Fibroblast of the aortic adventitia (primary cell): ENCODE results near the gene CLK3. TPM values are rescaled to one million over a fixed set of nuclear protein-coding genes. Genes with fewer than 3 reads are reported as not detected.
A peak's percentile ranks its signal among the peaks of the same experiment; 100 is the strongest.
"Not testable (repeated sequence)": the region's sequence is repeated elsewhere in the genome, so short reads cannot be mapped to it uniquely, and the experiment has no call there.

Experiments used
- DNase-seq: peaks from one replicate; pipeline ENCODE4 v3.0.0-alpha.2; 2010; ENCODE audit warnings: low read depth
- H3K4me3 ChIP-seq: 2 replicates; pipeline ENCODE4 v1.5.1; 2011; ENCODE audit warnings: low read depth, mild to moderate bottlenecking, control low read depth, low read length, moderate library complexity
- total RNA-seq: library from RNA; depleted of rRNA; stranded (reverse); fragments of >200 nt; gene quantifications from 2 replicates; pipeline ENCODE4 v1.2.3, GENCODE V29; 2012; ENCODE audit warnings: low replicate concordance
- TF ChIP-seq, protein P1 (sequence below): IDR thresholded peaks from 2 replicates; pipeline ENCODE4 v1.5.1; 2011; ENCODE audit warnings: mild to moderate bottlenecking, low read length, control low read depth, inconsistent platforms; ENCODE audit not compliant: insufficient read depth

CLK3 gene
- total RNA-seq, 1 donor: 52.6 TPM

DNA sequence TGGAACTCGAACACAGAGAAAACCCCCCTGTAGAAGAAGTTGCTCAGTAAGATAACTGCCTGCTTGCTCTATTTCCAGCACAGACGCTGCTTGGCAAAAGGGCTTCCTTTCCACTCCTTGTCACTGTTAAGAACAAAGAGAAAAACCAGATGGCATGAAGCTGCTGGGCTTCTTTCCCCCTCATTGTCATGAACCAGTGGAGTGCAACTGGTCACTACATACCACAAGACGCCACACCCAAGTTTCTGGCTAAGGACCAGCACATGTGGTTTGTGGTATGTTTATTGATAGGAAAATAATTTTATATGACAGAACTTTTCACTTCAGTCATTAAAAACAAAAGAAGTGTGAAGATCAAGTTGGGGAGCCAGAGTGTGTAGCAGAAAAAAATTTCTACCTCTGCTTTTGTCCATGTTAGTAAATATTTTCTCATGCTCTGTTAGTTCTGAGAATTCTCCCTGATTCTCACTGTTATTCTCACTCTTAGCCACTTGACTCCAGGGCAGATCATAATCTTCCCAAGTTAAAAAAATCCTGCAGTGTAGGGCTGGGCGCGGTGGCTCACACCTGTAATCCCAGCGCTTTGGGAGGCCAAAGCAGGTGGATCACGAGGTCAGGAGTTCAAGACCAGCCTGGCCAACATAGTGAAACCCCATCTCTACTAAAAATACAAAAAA is 37.9 kb downstream of the CLK3 start:
- peak; percentile 98 for DNase-seq
- H3K4me3 ChIP-seq: no peak overlapping the region
- TF ChIP-seq, protein P1, sequence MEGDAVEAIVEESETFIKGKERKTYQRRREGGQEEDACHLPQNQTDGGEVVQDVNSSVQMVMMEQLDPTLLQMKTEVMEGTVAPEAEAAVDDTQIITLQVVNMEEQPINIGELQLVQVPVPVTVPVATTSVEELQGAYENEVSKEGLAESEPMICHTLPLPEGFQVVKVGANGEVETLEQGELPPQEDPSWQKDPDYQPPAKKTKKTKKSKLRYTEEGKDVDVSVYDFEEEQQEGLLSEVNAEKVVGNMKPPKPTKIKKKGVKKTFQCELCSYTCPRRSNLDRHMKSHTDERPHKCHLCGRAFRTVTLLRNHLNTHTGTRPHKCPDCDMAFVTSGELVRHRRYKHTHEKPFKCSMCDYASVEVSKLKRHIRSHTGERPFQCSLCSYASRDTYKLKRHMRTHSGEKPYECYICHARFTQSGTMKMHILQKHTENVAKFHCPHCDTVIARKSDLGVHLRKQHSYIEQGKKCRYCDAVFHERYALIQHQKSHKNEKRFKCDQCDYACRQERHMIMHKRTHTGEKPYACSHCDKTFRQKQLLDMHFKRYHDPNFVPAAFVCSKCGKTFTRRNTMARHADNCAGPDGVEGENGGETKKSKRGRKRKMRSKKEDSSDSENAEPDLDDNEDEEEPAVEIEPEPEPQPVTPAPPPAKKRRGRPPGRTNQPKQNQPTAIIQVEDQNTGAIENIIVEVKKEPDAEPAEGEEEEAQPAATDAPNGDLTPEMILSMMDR: no peak

DNA sequence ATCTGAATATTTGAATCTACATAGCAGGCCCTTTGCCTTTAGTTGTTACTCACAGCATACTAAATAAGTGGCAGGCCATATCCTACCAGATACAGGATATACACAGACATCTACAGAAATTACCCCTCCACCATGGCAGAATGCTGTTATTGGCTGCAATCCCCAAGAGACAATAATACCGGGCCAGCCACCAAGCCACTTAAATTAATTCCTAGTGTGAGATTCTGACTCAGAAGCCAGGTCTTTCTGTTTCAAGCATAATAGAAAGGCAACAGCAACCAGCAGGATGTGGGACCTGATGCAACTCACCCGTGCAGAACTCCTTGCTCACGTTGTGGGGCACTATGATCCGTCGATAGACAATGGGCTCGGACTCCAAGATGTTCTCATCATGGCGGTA is 39.8 kb downstream of the CLK3 start:
- H3K4me3 ChIP-seq: no peak overlapping the region
- TF ChIP-seq, protein P1: no peak
- no peak for DNase-seq

DNA sequence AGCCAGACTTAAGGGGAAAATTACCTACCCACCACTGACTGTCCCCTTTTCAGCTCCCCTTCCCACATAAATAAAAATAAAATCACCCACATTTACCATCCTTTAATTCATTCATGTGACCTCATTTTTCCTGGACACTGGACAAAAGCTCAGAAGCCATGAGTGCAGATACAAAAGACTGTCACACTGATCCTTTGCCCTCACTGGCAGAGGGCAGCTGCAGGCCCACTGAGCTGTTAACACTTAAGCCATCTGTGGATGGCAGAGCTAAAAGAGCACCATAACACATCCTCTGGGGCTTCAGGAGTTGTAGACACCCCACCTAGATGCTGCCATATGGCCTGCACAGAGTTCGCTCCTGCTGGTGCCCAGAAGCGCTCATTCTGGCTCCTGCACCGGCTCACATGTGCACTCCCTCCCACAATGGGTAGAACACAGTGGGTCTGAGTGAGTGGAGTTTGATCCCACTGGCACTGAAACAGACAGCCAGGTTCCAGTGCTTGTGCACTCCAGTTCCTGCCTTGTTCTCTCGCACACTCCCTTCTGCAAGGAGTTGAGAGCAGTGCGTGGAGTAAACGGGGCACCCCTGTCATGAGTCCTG is 41.4 kb downstream of the CLK3 start:
- H3K4me3 ChIP-seq: no peak overlapping the region
- no peak for DNase-seq
- TF ChIP-seq, protein P1: no peak

DNA sequence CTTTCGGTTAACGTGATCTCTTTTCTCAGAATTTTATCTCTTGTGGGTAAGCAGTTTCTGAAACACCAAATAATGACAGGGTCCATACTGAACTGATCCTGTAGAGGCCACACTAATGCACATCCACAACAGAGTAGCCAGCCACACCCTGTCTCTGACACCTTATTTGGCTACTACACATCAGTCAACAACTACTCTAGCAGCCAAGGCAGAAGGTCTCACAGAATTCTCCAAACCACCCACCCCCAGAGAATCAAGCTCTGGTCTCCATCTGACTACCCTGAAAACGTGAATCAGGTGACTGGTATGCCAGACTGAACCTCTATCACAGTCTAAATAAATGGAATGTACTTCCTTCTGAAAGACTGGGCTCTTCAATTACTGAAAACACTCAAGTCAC is 42.2 kb downstream of the CLK3 start:
- H3K4me3 ChIP-seq: no peak overlapping the region
- TF ChIP-seq, protein P1: no peak
- peak; percentile 36 for DNase-seq

DNA sequence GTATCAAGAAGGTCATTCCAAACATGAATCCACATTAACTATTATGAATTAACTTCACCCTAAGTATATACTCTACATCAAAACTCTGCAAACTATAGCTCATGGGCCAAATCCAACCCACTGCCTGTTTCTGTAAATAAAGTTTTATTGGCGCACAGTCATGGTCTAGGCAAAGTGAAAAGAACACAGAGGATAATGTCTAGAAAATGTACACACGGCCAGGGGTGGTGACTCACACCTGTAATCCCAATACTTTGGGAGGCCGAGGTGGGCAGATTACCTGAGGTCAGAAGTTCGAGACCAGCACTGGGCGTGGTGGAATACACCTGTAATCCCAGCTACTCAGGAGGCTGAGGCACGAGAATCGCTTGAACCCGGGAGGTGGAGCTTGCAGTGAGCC is 45.6 kb downstream of the CLK3 start:
- H3K4me3 ChIP-seq, DNase-seq: not testable (repeated sequence)

DNA sequence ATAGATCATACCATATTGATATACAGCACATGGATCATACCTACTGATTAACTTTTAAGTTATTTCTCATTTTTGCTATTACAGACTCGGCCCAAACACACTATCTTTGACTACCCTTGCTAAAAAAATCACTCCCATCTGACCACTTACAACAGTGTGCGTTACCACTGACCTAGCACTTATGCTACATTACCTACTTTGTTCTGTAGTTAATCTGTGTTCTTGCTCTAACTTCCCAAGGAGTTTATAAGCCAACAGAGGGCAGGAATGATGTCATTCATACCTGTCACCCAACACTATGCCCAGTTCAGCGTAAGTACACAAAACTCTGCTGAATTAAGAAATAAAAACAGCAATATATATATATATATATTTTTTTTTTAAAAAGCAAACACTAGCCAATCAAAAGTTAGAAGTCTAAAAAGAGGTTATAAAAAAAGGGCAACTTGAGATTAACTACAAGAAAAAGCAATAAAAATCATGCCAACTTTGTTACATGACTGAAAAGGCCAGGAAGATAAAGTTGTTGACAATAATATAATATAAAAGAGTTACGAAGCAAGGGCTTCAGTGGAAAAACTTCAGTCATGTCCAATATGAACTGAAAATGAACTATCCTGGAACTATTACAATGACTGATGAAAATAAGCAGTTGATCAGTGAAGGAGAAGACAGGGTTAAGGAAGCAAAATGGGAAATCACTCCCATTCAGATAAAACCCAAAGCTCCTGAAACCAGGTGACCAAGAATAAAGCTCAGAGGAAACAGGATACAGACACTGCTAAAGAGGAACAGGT is 46.6 kb downstream of the CLK3 start:
- H3K4me3 ChIP-seq: no peak overlapping the region
- TF ChIP-seq, protein P1: no peak
- DNase-seq: no peak

DNA sequence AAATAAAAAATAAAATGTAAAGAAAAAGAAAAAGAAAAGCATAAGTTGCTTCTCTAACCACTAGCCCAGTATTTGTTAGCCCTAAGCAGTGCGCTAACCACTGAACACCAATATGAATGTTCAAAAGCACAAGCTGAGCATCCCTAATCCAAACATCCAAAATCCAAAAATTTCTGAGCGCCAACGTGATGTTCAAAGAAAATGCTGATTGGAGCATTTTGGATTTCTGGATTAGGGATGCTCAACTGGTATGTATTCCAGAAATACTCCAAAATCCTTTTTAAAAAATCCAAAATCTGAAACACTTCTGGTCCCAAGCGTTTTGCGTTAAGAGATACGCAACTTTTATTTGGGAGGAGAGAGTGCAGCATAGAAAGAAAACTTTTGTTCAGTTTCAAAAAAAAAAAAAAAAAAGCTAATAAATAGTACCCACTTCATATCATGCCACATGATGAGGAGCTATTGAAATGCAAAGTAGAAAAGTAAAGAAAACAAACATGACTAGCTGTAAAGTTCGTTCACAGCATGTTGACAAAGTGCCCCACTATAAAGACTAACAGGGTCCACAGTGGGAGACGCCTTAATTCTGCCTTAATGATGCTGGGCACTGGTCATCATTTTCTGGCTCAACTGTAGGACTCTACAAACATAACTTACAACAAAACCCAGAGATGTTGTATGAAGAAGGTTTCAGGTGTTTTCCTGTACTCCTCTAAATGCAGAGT is 47.8 kb downstream of the CLK3 start:
- no peak for DNase-seq
- TF ChIP-seq, protein P1: no peak
- H3K4me3 ChIP-seq: no peak overlapping the region
